Lower leg skin (tissue), 3 donors: ENCODE data around the gene IRF2BP1.

Experiments
- POLR2A ChIP-seq, 2 donors: fragments of 450-650 bp; IDR thresholded peaks; one replicate each; pipeline ENCODE4 v1.6.1; 2016 to 2017; ENCODE audit warnings: antibody characterized with exemption in 2 of 2, mild to moderate bottlenecking in 1 of 2, moderate library complexity in 1 of 2
- TF ChIP-seq, protein P1 (sequence below), 3 donors: fragments of 450-650 bp; IDR thresholded peaks; one replicate each; pipeline ENCODE4 v1.5.1; 2016; ENCODE audit warnings: antibody characterized with exemption in 3 of 3, mild to moderate bottlenecking in 3 of 3, moderate library complexity in 2 of 3

DNA sequence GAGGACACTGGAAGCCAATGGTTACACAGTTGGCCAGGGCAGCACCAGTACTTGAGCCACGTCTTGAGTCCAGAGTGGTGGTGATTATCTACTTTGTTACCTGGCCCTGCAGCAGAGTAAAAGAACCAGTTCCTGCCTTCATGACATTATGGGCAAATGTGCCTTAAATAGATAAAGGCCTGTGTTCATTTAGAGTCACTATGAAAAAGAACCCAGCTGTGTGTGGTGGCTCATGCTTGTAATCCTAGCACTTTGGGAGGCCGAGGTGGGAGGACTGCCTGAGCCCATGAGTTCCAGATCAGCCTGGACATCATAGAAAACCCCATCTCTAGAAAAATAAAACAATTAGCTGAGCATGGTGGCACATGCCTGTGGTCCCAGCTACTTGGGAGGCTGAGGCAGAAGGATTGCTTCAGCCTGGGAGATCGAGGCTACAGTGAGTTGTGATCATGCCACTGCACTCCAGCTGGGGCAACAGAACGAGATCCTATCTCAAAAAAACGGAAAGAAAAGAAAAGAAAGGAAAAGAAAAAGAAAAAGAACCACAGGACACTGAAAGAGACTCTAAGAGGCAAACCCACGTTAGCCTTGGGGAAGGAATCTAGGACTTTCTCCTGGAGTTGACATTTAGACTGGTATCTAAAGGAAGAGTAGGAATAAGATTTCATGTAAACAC lies 3.4 kb upstream of the IRF2BP1 start:
- TF ChIP-seq, protein P1, sequence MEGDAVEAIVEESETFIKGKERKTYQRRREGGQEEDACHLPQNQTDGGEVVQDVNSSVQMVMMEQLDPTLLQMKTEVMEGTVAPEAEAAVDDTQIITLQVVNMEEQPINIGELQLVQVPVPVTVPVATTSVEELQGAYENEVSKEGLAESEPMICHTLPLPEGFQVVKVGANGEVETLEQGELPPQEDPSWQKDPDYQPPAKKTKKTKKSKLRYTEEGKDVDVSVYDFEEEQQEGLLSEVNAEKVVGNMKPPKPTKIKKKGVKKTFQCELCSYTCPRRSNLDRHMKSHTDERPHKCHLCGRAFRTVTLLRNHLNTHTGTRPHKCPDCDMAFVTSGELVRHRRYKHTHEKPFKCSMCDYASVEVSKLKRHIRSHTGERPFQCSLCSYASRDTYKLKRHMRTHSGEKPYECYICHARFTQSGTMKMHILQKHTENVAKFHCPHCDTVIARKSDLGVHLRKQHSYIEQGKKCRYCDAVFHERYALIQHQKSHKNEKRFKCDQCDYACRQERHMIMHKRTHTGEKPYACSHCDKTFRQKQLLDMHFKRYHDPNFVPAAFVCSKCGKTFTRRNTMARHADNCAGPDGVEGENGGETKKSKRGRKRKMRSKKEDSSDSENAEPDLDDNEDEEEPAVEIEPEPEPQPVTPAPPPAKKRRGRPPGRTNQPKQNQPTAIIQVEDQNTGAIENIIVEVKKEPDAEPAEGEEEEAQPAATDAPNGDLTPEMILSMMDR (IDR thresholded peaks at IDR 0.05), result no peak
- TF ChIP-seq POLR2A (IDR thresholded peaks at IDR 0.05), result no peak
